Neural progenitor cell (in vitro differentiated cells): Measurements from ENCODE around the gene TSPAN11. TPM values are rescaled to one million over a fixed set of nuclear protein-coding genes. Genes with fewer than 3 reads are reported as not detected.

Source experiments
- DNase-seq: peaks from one replicate; pipeline ENCODE4 v3.0.0-alpha.2; 2016; ENCODE audit warnings: low spot score
- H2AFZ ChIP-seq: fragments of 200-600 bp; sonication (generic); replicated peaks from 2 replicates; pipeline ENCODE4 v1.6.1; 2016; ENCODE audit warnings: antibody characterized with exemption
- H3F3A ChIP-seq: fragments of 200-600 bp; sonication (generic); 2 replicates; pipeline ENCODE4 v1.6.1; 2016; ENCODE audit warnings: antibody characterized with exemption, low read depth
- H3K27ac ChIP-seq: fragments of 200-600 bp; sonication (generic); 2 replicates; pipeline ENCODE4 v1.5.1; 2016; ENCODE audit warnings: mild to moderate bottlenecking
- H3K27me3 ChIP-seq: fragments of 200-600 bp; sonication (generic); 2 replicates; pipeline ENCODE4 v1.6.1; 2016; ENCODE audit warnings: mild to moderate bottlenecking, moderate library complexity
- H3K36me3 ChIP-seq: fragments of 200-600 bp; sonication (generic); 2 replicates; pipeline ENCODE4 v1.5.1; 2016
- H3K4me1 ChIP-seq: fragments of 200-600 bp; sonication (generic); 2 replicates; pipeline ENCODE4 v1.6.1; 2016; ENCODE audit warnings: mixed run types
- H3K4me2 ChIP-seq: fragments of 200-600 bp; sonication (generic); 2 replicates; pipeline ENCODE4 v1.6.1; 2016
- H3K4me3 ChIP-seq: fragments of 200-600 bp; sonication (generic); 2 replicates; pipeline ENCODE4 v1.5.1; 2016
- H3K79me2 ChIP-seq: fragments of 200-600 bp; sonication (generic); 2 replicates; pipeline ENCODE4 v1.6.1; 2016; ENCODE audit warnings: low read depth
- H3K9ac ChIP-seq: fragments of 200-600 bp; sonication (generic); 2 replicates; pipeline ENCODE4 v1.6.1; 2016
- H3K9me3 ChIP-seq: fragments of 200-600 bp; sonication (generic); 2 replicates; pipeline ENCODE4 v1.5.1; 2016; ENCODE audit warnings: low read depth
- H4K20me1 ChIP-seq: fragments of 200-600 bp; sonication (generic); 2 replicates; pipeline ENCODE4 v1.6.1; 2016; ENCODE audit warnings: low read depth
- H3K27ac Mint-ChIP-seq: 3 replicates; pipeline ENCODE4 v1.8.0; 2021; ENCODE audit warnings: mixed read lengths
- H3K27me3 Mint-ChIP-seq: 2 replicates; pipeline ENCODE4 v1.8.0; 2022; ENCODE audit warnings: low read depth, mild to moderate bottlenecking, inconsistent platforms, moderate library complexity, mixed read lengths; ENCODE audit not compliant: insufficient read depth
- H3K36me3 Mint-ChIP-seq: 3 replicates; pipeline ENCODE4 v1.8.0; 2021; ENCODE audit warnings: mixed read lengths
- H3K4me1 Mint-ChIP-seq: 3 replicates; pipeline ENCODE4 v1.8.0; 2021; ENCODE audit warnings: mixed read lengths
- H3K4me3 Mint-ChIP-seq: 3 replicates; pipeline ENCODE4 v1.8.0; 2021; ENCODE audit warnings: mild to moderate bottlenecking, moderate library complexity, mixed read lengths
- H3K9me3 Mint-ChIP-seq: 3 replicates; pipeline ENCODE4 v1.8.0; 2020; ENCODE audit warnings: mixed read lengths
- EZH2 ChIP-seq: fragments of 200-600 bp; sonication (generic); IDR thresholded peaks from 2 replicates; pipeline ENCODE4 v1.6.1; 2017; ENCODE audit warnings: antibody characterized with exemption, mild to moderate bottlenecking, moderate library complexity
- EZH2phosphoT487 ChIP-seq: fragments of 200-600 bp; sonication (generic); IDR thresholded peaks from 2 replicates; pipeline ENCODE4 v1.6.1; 2017; ENCODE audit warnings: antibody characterized with exemption
- total RNA-seq: library from RNA; depleted of rRNA; stranded (reverse); fragments of >200 nt; gene quantifications from 2 replicates; pipeline ENCODE4 v1.2.3, GENCODE V29; 2015; ENCODE audit warnings: low replicate concordance
- TF ChIP-seq, protein P1 (sequence below): fragments of 200-600 bp; sonication (generic); IDR thresholded peaks from 2 replicates; pipeline ENCODE4 v1.5.1; 2017; ENCODE audit warnings: antibody characterized with exemption, mild to moderate bottlenecking

Gene TSPAN11
- total RNA-seq, 1 donor from 2014 or later: 7.4 TPM

DNA sequence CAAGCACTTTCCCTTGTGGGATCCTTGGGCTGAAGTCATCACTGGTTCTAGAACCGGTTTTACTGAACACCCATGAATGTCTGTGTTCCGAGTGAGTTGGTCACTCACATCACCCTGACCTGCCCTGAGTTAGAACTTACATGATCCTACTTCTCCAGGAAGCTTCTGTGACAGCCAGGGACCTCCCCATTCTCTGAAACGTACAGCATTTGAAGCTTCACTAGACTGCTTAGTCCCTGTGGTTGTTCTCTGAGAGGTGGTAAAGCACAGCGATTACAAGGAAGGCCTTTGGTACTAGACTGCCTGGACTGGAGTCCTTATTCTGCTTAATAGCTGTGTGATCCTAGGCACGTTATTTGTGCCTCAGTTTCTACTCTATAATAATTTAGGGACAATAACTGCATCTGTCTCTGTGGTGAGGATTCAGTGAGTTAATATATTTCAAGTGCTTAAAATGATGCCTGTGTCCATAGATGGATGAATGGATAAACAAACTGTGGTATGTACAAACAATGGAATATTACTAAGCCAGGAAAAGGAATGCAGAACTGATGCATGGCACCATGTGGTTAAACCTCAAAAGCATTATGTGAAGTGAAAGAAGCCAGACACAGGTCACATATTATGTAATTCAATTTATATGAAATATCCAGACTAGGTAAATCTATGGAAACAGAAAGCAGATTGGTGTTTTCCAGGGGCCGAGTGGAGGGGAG is 92.4 kb downstream of the TSPAN11 start:
- no peak overlapping the region for H2AFZ ChIP-seq
- no peak overlapping the region for H3K4me2 ChIP-seq
- H3K27me3 ChIP-seq: no peaks in the 10 kb centered on the region
- H3K36me3 ChIP-seq: no peaks in the 10 kb centered on the region
- H3K4me3 ChIP-seq: no peak overlapping the region
- Mint-ChIP-seq H3K9me3 (peaks cover 7% of the 10 kb centered on the region), H3K36me3 (peaks cover 2% of the 10 kb centered on the region), H3K4me1 (peaks cover 3% of the 10 kb centered on the region), H3K27ac (no peak overlapping the region), H3K4me3 (no peak overlapping the region), H3K27me3 (peaks cover 5% of the 10 kb centered on the region)
- TF ChIP-seq EZH2 (no peak), EZH2phosphoT487 (no peak)
- TF ChIP-seq, protein P1, sequence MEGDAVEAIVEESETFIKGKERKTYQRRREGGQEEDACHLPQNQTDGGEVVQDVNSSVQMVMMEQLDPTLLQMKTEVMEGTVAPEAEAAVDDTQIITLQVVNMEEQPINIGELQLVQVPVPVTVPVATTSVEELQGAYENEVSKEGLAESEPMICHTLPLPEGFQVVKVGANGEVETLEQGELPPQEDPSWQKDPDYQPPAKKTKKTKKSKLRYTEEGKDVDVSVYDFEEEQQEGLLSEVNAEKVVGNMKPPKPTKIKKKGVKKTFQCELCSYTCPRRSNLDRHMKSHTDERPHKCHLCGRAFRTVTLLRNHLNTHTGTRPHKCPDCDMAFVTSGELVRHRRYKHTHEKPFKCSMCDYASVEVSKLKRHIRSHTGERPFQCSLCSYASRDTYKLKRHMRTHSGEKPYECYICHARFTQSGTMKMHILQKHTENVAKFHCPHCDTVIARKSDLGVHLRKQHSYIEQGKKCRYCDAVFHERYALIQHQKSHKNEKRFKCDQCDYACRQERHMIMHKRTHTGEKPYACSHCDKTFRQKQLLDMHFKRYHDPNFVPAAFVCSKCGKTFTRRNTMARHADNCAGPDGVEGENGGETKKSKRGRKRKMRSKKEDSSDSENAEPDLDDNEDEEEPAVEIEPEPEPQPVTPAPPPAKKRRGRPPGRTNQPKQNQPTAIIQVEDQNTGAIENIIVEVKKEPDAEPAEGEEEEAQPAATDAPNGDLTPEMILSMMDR: no peak
- no peak for DNase-seq
- no peaks in the 10 kb centered on the region for H3K9me3 ChIP-seq
- H3K4me1 ChIP-seq: no peaks in the 10 kb centered on the region
- H3K79me2 ChIP-seq: no peaks in the 10 kb centered on the region
- no peaks in the 10 kb centered on the region for H3F3A ChIP-seq
- no peak overlapping the region for H3K9ac ChIP-seq
- no peak overlapping the region for H3K27ac ChIP-seq
- H4K20me1 ChIP-seq: no peaks in the 10 kb centered on the region

DNA sequence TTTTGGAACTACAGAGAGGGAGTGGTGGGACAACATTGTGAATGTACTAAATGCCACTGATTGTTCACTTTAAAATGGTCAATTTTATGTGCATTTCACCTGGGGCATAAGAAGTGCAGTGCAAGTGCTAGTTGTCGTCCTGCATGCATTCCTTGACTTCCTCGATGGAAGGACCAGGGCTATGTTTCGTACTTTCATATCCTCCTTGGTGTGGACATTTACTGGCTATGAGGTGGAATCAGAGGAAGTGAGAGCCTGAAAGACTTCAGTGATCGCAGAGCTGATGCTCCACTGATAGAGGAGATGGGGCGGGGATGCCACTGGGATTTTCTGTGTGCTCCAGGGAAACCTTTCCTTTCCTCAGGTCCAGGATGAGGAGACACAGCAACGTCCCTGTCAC is 93.0 kb downstream of the TSPAN11 start:
- no peaks in the 10 kb centered on the region for H3F3A ChIP-seq
- TF ChIP-seq EZH2phosphoT487 (no peak), EZH2 (no peak)
- TF ChIP-seq, protein P1: no peak
- H3K9me3 Mint-ChIP-seq: peaks cover 7% of the 10 kb centered on the region
- no peak overlapping the region for H3K27ac Mint-ChIP-seq
- H3K36me3 Mint-ChIP-seq: peaks cover 2% of the 10 kb centered on the region
- no peaks in the 10 kb centered on the region for H3K27me3 ChIP-seq
- H3K27ac ChIP-seq: no peak overlapping the region
- peaks cover 3% of the 10 kb centered on the region for H3K4me1 Mint-ChIP-seq
- no peak overlapping the region for H3K4me3 Mint-ChIP-seq
- peaks cover 5% of the 10 kb centered on the region for H3K27me3 Mint-ChIP-seq
- no peaks in the 10 kb centered on the region for H3K36me3 ChIP-seq
- H3K4me2 ChIP-seq: no peak overlapping the region
- no peak overlapping the region for H3K9ac ChIP-seq
- H2AFZ ChIP-seq: no peak overlapping the region
- no peak overlapping the region for H3K4me3 ChIP-seq
- no peak for DNase-seq
- no peaks in the 10 kb centered on the region for H3K4me1 ChIP-seq
- no peaks in the 10 kb centered on the region for H3K9me3 ChIP-seq
- no peaks in the 10 kb centered on the region for H3K79me2 ChIP-seq
- H4K20me1 ChIP-seq: no peaks in the 10 kb centered on the region

DNA sequence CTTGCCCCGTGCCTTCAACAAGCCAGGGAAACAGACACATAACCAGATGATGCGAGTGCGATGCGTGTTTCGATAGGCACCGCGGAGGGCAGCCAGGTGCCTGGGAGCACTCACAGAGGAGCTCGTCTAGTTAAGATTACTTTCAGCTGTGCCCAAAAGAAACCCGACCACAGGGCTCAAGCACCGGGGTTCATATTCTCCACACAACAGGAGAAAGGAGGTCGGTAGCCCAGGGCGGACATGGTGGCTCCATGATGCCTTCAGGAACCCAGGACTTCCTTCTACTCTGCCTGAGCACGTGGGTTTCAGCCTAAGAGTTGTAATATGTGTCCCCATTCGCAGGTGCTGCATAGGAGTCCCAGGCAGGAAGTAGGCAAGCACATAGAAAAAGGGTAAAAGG is 93.4 kb downstream of the TSPAN11 start:
- H3K4me3 Mint-ChIP-seq: no peak overlapping the region
- TF ChIP-seq, protein P1: no peak
- TF ChIP-seq EZH2phosphoT487 (no peak), EZH2 (no peak)
- H3K27me3 ChIP-seq: no peaks in the 10 kb centered on the region

More for the DNA sequence above, 93.4 kb downstream of the TSPAN11 start:
- Histone ChIP-seq H3F3A (no peaks in the 10 kb centered on the region), H3K79me2 (no peaks in the 10 kb centered on the region), H4K20me1 (no peaks in the 10 kb centered on the region), H3K36me3 (no peaks in the 10 kb centered on the region), H2AFZ (no peak overlapping the region), H3K4me3 (no peak overlapping the region), H3K9me3 (no peaks in the 10 kb centered on the region), H3K27ac (no peak overlapping the region), H3K9ac (no peak overlapping the region), H3K4me2 (no peak overlapping the region), H3K4me1 (no peaks in the 10 kb centered on the region)
- H3K9me3 Mint-ChIP-seq: peaks cover 7% of the 10 kb centered on the region
- peaks cover 5% of the 10 kb centered on the region for H3K27me3 Mint-ChIP-seq
- no peak for DNase-seq
- peaks cover 2% of the 10 kb centered on the region for H3K36me3 Mint-ChIP-seq
- H3K4me1 Mint-ChIP-seq: peaks cover 3% of the 10 kb centered on the region
- H3K27ac Mint-ChIP-seq: no peak overlapping the region
